Panc1 (cell line): Measurements from ENCODE around the gene TNNC1.

Experiments
- SIN3A ChIP-seq: IDR thresholded peaks from 2 replicates; pipeline ENCODE4 v1.6.1; 2012; ENCODE audit warnings: low read depth, mild to moderate bottlenecking, low read length, moderate library complexity, borderline replicate concordance; ENCODE audit not compliant: insufficient read depth
- TF ChIP-seq, protein P1 (sequence below): fragments of 450-650 bp; IDR thresholded peaks from 2 replicates; pipeline ENCODE4 v1.5.1; 2017; ENCODE audit warnings: mild to moderate bottlenecking
- TF ChIP-seq, protein P2 (sequence below), 2 experiments: IDR thresholded peaks; 2 replicates each; pipeline ENCODE4 v1.6.1; 2011 to 2012; ENCODE audit warnings: low read depth in 2 of 2, control low read depth in 1 of 2, low read length in 1 of 2, mild to moderate bottlenecking in 1 of 2, moderate library complexity in 1 of 2; ENCODE audit not compliant: insufficient read depth in 1 of 2

DNA sequence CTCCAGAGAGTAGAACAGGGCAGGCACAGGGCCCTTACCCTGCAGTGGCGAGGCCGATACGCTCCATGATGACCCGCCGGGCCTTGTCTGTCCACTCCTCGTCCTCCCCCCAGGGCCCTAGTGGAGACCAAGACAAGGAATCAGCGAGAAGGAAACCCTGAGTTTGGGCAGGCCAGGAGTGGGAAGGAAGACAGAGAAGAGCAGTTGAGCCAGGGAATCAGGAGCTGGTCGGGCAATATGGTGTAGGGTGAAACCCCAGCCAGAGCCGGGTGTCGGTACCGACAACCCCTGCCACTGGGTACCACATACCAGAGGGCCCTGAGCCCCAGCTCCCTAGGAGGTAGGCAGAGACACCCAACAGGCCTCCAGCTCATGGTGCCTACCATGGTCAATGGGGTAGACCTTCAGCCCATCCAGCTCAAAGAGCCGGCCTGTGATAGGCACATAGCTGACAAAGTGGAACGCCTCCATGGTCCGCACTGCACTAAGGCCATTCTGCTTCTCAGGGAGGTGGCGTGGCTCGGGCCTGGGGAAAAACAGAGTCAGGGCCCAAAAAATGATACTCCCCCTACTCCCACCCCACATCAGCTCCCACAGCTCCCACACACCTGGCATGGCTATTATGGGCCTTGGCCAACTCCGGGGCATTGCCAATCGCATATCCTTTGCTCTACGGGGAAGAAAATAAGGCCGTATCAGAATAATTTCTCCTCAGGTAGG is 46.9 kb downstream of the TNNC1 start:
- TF ChIP-seq, protein P1, sequence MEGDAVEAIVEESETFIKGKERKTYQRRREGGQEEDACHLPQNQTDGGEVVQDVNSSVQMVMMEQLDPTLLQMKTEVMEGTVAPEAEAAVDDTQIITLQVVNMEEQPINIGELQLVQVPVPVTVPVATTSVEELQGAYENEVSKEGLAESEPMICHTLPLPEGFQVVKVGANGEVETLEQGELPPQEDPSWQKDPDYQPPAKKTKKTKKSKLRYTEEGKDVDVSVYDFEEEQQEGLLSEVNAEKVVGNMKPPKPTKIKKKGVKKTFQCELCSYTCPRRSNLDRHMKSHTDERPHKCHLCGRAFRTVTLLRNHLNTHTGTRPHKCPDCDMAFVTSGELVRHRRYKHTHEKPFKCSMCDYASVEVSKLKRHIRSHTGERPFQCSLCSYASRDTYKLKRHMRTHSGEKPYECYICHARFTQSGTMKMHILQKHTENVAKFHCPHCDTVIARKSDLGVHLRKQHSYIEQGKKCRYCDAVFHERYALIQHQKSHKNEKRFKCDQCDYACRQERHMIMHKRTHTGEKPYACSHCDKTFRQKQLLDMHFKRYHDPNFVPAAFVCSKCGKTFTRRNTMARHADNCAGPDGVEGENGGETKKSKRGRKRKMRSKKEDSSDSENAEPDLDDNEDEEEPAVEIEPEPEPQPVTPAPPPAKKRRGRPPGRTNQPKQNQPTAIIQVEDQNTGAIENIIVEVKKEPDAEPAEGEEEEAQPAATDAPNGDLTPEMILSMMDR, result no peak
- TF ChIP-seq, protein P2, sequence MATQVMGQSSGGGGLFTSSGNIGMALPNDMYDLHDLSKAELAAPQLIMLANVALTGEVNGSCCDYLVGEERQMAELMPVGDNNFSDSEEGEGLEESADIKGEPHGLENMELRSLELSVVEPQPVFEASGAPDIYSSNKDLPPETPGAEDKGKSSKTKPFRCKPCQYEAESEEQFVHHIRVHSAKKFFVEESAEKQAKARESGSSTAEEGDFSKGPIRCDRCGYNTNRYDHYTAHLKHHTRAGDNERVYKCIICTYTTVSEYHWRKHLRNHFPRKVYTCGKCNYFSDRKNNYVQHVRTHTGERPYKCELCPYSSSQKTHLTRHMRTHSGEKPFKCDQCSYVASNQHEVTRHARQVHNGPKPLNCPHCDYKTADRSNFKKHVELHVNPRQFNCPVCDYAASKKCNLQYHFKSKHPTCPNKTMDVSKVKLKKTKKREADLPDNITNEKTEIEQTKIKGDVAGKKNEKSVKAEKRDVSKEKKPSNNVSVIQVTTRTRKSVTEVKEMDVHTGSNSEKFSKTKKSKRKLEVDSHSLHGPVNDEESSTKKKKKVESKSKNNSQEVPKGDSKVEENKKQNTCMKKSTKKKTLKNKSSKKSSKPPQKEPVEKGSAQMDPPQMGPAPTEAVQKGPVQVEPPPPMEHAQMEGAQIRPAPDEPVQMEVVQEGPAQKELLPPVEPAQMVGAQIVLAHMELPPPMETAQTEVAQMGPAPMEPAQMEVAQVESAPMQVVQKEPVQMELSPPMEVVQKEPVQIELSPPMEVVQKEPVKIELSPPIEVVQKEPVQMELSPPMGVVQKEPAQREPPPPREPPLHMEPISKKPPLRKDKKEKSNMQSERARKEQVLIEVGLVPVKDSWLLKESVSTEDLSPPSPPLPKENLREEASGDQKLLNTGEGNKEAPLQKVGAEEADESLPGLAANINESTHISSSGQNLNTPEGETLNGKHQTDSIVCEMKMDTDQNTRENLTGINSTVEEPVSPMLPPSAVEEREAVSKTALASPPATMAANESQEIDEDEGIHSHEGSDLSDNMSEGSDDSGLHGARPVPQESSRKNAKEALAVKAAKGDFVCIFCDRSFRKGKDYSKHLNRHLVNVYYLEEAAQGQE (IDR thresholded peaks at IDR 0.05; ENCODE audit: insufficient read depth in 1 of 2, low read depth in 2 of 2, low read length in 1 of 2), result no peak
- no peak for TF ChIP-seq SIN3A
